ENCODE results near the gene XPOT. TPM values are rescaled to one million over a fixed set of nuclear protein-coding genes. Genes with fewer than 3 reads are reported as not detected.

XPOT gene, protein sequence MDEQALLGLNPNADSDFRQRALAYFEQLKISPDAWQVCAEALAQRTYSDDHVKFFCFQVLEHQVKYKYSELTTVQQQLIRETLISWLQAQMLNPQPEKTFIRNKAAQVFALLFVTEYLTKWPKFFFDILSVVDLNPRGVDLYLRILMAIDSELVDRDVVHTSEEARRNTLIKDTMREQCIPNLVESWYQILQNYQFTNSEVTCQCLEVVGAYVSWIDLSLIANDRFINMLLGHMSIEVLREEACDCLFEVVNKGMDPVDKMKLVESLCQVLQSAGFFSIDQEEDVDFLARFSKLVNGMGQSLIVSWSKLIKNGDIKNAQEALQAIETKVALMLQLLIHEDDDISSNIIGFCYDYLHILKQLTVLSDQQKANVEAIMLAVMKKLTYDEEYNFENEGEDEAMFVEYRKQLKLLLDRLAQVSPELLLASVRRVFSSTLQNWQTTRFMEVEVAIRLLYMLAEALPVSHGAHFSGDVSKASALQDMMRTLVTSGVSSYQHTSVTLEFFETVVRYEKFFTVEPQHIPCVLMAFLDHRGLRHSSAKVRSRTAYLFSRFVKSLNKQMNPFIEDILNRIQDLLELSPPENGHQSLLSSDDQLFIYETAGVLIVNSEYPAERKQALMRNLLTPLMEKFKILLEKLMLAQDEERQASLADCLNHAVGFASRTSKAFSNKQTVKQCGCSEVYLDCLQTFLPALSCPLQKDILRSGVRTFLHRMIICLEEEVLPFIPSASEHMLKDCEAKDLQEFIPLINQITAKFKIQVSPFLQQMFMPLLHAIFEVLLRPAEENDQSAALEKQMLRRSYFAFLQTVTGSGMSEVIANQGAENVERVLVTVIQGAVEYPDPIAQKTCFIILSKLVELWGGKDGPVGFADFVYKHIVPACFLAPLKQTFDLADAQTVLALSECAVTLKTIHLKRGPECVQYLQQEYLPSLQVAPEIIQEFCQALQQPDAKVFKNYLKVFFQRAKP
- total RNA-seq (2021): 130 and 132 TPM in 2 replicates
- long read RNA-seq, full-length matches to known transcripts: 534 of 676 reads
- long read RNA-seq, partial matches to known transcripts: 43 of 676 reads
- long read RNA-seq, other reads (novel, unspliced or antisense): 99 of 676 reads

DNA sequence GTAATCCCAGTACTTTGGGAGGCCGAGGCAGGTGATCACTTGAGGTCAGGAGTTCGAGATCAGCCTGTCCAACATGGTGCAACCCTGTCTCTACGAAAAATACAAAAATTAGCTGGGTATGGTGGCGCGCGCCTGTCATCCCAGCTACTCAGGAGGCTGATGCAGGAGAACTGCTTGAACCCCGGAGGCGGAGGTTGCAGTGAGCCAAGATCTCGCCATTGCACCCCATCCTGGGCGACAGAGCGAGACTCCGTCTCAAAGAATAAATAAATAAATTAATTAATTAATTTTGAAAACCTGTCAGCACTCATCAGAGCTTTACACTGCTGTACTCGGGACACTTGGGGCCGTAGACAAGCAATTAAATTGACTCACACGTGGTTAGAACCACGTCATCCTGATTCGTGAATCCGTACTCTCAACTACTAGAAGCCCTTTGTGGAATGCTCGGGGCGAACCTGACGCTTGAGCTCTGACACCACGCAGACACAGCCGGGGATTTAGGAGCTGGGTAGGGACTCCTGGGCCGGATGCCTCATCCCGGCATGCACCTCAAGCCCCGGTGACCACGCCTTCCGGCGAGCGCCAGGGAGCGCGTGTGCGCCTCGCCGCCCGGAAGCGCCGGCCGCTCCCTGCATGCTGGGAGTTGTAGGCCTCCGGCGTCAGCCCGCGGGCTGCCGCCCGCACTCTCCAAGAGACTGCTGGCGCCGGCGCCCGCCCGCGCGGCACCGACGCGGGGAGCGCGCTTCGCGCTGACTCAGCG is at the start of gene XPOT:
TSS of gene XPOT (plus strand) at position 686 of the 763 bp plus-strand sequence. CDS start 5,644 bp downstream, outside the sequence.
- no peak within 1 kb of the TSS for H2BK12ac ChIP-seq (ENCODE audit: insufficient read length, low read depth, low read length)
- DNase-seq: peak; percentile 99
- H3K79me2 ChIP-seq (ENCODE audit: insufficient read depth, low read length): peaks cover 21% of the 10 kb centered on the region; the same call in 1 of the 2 replicates
- no peak within 1 kb of the TSS for H2BK120ac ChIP-seq (ENCODE audit: low read depth, low read length, poor library complexity, severe bottlenecking)
- peaks cover 3% of the 10 kb centered on the region for H3K23me2 ChIP-seq (ENCODE audit: insufficient read length, low read depth, low read length, poor library complexity, severe bottlenecking)
- peak within 1 kb of the TSS; percentile 93 for H3K9ac ChIP-seq (ENCODE audit: extremely low read depth, insufficient read length, low read length)
- H2BK20ac ChIP-seq (ENCODE audit: low read depth, low read length, poor library complexity, severe bottlenecking): no peak within 1 kb of the TSS
- H4K8ac ChIP-seq (replicated peaks; ENCODE audit: insufficient read length, low read depth, low read length): no peak within 1 kb of the TSS
- H3K27me3 ChIP-seq (ENCODE audit: insufficient read depth, low read length): no peaks in the 10 kb centered on the region
- peak within 1 kb of the TSS; percentile 87 for H3K14ac ChIP-seq (ENCODE audit: insufficient read depth, low read length)
- no peak within 1 kb of the TSS for H3T11ph ChIP-seq (ENCODE audit: low read length)
- peak within 1 kb of the TSS; percentile 98 to 99 (median 99) for H3K27ac Mint-ChIP-seq
- peak within 1 kb of the TSS; percentile 93 to 97 for H3K4me3 Mint-ChIP-seq
- H4K5ac ChIP-seq (ENCODE audit: insufficient read length, low read depth, low read length): peak within 1 kb of the TSS; percentile 12
- WGBS (ENCODE audit: extremely low coverage, insufficient read length, low lambda C conversion rate): no CpG with 5 or more reads among the region's 60 CpGs
- no peak within 1 kb of the TSS for H2BK5ac ChIP-seq (ENCODE audit: insufficient read length, low read length)
- H3K23ac ChIP-seq (ENCODE audit: insufficient read length, low read depth, low read length): no peak within 1 kb of the TSS
- peak within 1 kb of the TSS; percentile 95 for H3K18ac ChIP-seq (ENCODE audit: insufficient read length, low read depth, low read length)
- no peak within 1 kb of the TSS for H2AK5ac ChIP-seq (ENCODE audit: insufficient read length, low read length)
- peak within 1 kb of the TSS; percentile 14 for H3K27ac ChIP-seq (ENCODE audit: insufficient read length, low read depth, low read length)
- H3K4me2 ChIP-seq (ENCODE audit: insufficient read depth, insufficient read length, low read length): peak within 1 kb of the TSS; percentile 91
- peaks cover 3% of the 10 kb centered on the region; the same call in 1 of the 2 replicates for H3K4me1 ChIP-seq (ENCODE audit: insufficient read depth, low read length)
- peaks cover 7% of the 10 kb centered on the region for H3K79me1 ChIP-seq (ENCODE audit: insufficient read depth, low read depth, low read length, poor library complexity, severe bottlenecking)
- no peaks in the 10 kb centered on the region for H3K9me3 ChIP-seq (ENCODE audit: control insufficient read depth, low read depth, low read length)
- peak within 1 kb of the TSS; percentile 31 for H3K4ac ChIP-seq (ENCODE audit: low read depth, low read length)
- no peaks in the 10 kb centered on the region for H3K27me3 Mint-ChIP-seq (ENCODE audit: low read depth)
- TF ChIP-seq, protein P1, sequence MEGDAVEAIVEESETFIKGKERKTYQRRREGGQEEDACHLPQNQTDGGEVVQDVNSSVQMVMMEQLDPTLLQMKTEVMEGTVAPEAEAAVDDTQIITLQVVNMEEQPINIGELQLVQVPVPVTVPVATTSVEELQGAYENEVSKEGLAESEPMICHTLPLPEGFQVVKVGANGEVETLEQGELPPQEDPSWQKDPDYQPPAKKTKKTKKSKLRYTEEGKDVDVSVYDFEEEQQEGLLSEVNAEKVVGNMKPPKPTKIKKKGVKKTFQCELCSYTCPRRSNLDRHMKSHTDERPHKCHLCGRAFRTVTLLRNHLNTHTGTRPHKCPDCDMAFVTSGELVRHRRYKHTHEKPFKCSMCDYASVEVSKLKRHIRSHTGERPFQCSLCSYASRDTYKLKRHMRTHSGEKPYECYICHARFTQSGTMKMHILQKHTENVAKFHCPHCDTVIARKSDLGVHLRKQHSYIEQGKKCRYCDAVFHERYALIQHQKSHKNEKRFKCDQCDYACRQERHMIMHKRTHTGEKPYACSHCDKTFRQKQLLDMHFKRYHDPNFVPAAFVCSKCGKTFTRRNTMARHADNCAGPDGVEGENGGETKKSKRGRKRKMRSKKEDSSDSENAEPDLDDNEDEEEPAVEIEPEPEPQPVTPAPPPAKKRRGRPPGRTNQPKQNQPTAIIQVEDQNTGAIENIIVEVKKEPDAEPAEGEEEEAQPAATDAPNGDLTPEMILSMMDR (conservative IDR thresholded peaks at IDR 0.05): no peak
- no peak within 1 kb of the TSS for H2BK15ac ChIP-seq (ENCODE audit: low read depth, low read length)
- H2AFZ ChIP-seq (ENCODE audit: low read length): no peak within 1 kb of the TSS
- no peak within 1 kb of the TSS for H3K56ac ChIP-seq (ENCODE audit: insufficient read length, low read depth, low read length)
- H4K20me1 ChIP-seq (ENCODE audit: control insufficient read depth, insufficient read depth, insufficient read length): no peaks in the 10 kb centered on the region
- H4K91ac ChIP-seq (ENCODE audit: insufficient read length, low read depth, low read length): peak within 1 kb of the TSS; percentile 69
- H3K36me3 Mint-ChIP-seq (ENCODE audit: insufficient read depth in 1 of 3, low read depth in 3 of 3): peaks cover 0 to 4% (median 0%) of the 10 kb centered on the region in 3 experiments; a peak in 1 of 7 replicates
- H3K9me3 Mint-ChIP-seq: 0 out of 5 replicates have a peak, but pooled peaks cover 0 to 2% of the 10 kb centered on the region in 2 experiments
- H3K4me1 Mint-ChIP-seq: peaks cover 20 to 36% of the 10 kb centered on the region in 2 experiments
